Activated T-helper 9 cell treated with anti-CD3 and anti-CD28 coated beads, Interleukin-2, amount 50 U/mL, for 16 hours (primary cell): ENCODE data around the gene TRIP4.

ENCODE experiments used
- DNase-seq: peaks from one replicate; pipeline ENCODE4 v3.0.0-alpha.2; 2020; ENCODE audit warnings: low read depth

TRIP4 gene

GRCh38 chr15:64447536-64448315, 60.1 kb downstream of the TRIP4 start:
- no peak for DNase-seq

- DNase-seq: no peak
These were observed 65.5 kb downstream of the TRIP4 start for GRCh38 chr15:64452988-64453688.

GRCh38 chr15:64453689-64454037, 66.0 kb downstream of the TRIP4 start:
- DNase-seq: no peak

- no peak for DNase-seq
These were observed 66.6 kb downstream of the TRIP4 start for GRCh38 chr15:64454282-64454681.

GRCh38 chr15:64455961-64456371, 68.3 kb downstream of the TRIP4 start:
- DNase-seq: no peak

- DNase-seq: no peak
These were observed 69.0 kb downstream of the TRIP4 start for GRCh38 chr15:64456634-64457108.

- no peak for DNase-seq
These were observed 71.6 kb downstream of the TRIP4 start for GRCh38 chr15:64459066-64459781.

GRCh38 chr15:64460206-64460723, 72.6 kb downstream of the TRIP4 start, which contains the start of gene ZNF609:
Gene ZNF609 (plus strand): TSS chr15:64460578. CDS start chr15:64499420, 38,842 bp downstream.
- DNase-seq: peak; percentile 83

GRCh38 chr15:64460724-64461720, 73.4 kb downstream of the TRIP4 start:
- DNase-seq: peak; percentile 12

- DNase-seq: peak; percentile 0
These were observed 74.1 kb downstream of the TRIP4 start for GRCh38 chr15:64461721-64462162.

- no peak for DNase-seq
These were observed 74.9 kb downstream of the TRIP4 start for GRCh38 chr15:64462492-64462891.

- DNase-seq: no peak
These were observed 76.8 kb downstream of the TRIP4 start for GRCh38 chr15:64464276-64465005.

GRCh38 chr15:64466408-64467141, 78.9 kb downstream of the TRIP4 start:
- DNase-seq: no peak

GRCh38 chr15:64472161-64472560, 84.5 kb downstream of the TRIP4 start:
- no peak for DNase-seq

GRCh38 chr15:64474846-64475245, 87.2 kb downstream of the TRIP4 start:
- DNase-seq: no peak

- no peak for DNase-seq
These were observed 88.9 kb downstream of the TRIP4 start for GRCh38 chr15:64476550-64476949.

GRCh38 chr15:64478863-64479262, 91.2 kb downstream of the TRIP4 start:
- no peak for DNase-seq

- DNase-seq: no peak
These were observed 93.3 kb downstream of the TRIP4 start for GRCh38 chr15:64480891-64481290.

- no peak for DNase-seq
These were observed 96.1 kb downstream of the TRIP4 start for GRCh38 chr15:64483749-64484148.

- no peak for DNase-seq
These were observed 98.2 kb downstream of the TRIP4 start for GRCh38 chr15:64485796-64486195.
